VCaP (cell line): ENCODE data around the gene ABCC1.

ENCODE experiments used
- H3K27ac ChIP-seq: fragments of 450-650 bp; 2 replicates; pipeline ENCODE4 v1.5.1; 2017
- TF ChIP-seq, protein P1 (sequence below): fragments of 450-650 bp; conservative IDR thresholded peaks from 2 replicates; pipeline ENCODE4 v1.5.1; 2017; ENCODE audit warnings: mild to moderate bottlenecking, moderate library complexity

ABCC1 gene

DNA sequence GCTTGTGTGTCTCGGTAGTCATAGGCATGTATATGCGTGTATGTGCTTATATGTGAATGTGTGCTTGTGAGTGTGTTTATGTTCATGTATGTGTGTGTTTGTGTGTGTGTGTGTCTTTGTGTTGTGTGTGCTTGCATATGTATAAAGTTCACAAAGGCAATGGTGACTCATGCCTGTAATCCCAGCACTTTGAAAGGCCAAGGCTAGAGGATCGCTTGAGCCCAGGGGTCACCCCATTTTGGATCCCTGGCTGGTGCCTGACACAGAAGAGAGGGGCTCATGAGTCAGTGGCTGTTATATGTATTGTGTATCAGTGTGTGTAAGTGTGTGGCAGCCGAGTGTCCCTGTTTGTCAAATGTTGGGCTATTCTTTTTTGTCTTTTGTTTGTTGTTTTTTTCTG, 69.3 kb downstream of the ABCC1 start:
- no peak overlapping the region for H3K27ac ChIP-seq
- TF ChIP-seq, protein P1, sequence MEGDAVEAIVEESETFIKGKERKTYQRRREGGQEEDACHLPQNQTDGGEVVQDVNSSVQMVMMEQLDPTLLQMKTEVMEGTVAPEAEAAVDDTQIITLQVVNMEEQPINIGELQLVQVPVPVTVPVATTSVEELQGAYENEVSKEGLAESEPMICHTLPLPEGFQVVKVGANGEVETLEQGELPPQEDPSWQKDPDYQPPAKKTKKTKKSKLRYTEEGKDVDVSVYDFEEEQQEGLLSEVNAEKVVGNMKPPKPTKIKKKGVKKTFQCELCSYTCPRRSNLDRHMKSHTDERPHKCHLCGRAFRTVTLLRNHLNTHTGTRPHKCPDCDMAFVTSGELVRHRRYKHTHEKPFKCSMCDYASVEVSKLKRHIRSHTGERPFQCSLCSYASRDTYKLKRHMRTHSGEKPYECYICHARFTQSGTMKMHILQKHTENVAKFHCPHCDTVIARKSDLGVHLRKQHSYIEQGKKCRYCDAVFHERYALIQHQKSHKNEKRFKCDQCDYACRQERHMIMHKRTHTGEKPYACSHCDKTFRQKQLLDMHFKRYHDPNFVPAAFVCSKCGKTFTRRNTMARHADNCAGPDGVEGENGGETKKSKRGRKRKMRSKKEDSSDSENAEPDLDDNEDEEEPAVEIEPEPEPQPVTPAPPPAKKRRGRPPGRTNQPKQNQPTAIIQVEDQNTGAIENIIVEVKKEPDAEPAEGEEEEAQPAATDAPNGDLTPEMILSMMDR, result no peak

DNA sequence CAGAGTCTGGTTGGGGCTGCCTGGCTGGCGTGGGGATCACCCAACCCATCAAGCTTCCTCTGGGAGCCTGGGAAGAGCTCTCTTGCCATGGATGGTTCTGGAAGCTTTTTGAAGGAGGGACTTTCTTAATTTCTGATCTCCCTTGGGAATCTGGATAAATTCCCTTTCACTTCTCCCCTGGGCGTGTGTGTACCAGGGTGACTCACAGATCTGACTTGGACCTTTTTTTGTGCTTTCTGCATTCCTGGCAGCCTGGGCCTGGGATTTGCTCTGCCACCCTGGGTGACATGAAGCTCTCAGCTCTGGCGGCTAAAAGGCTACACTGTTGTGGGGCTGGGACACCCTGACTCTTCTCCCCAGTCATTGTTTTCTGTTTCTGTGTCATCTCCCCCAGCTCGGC, 70.1 kb downstream of the ABCC1 start:
- TF ChIP-seq, protein P1, result no peak
- H3K27ac ChIP-seq, result no peak overlapping the region

DNA sequence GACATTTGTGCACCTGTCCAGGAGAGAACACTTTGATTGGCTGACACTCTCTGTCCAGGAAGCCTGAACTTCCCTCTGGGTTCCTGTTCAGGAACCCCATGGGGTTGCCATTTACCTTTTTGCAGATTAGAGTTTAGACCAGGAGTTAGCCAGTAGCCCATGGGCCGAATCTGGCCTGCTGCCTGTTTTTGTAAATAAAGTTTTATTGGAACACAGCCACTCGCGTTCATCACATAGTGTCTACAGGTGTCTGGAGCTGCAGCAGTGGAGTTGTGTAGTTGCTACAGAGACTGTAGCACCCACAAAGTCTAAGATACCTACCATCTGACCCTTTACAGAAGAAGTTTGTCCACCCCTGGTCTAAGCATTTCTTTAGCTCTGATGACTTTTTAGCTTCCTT, 70.9 kb downstream of the ABCC1 start:
- TF ChIP-seq, protein P1, result no peak
- no peak overlapping the region for H3K27ac ChIP-seq

DNA sequence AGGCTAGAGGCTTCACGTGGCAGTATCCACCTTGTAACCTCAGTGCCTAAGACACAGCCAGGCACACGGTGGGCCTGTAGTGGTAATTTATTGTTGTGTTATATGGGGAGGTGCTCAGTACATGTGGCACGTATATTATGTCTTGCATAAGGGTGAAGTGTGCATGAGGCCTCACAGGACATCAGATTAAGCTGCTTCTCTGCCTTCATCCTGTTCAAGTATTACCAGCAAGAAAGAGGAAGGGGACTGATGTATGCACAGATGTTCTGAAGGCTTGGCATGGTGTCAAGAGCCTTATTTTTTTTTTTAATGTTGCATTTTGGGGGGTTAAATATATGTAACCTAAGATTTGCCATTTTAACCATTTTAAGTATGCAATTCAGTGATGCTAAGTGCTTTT, 71.6 kb downstream of the ABCC1 start:
- TF ChIP-seq, protein P1, result no peak
- no peak overlapping the region for H3K27ac ChIP-seq

DNA sequence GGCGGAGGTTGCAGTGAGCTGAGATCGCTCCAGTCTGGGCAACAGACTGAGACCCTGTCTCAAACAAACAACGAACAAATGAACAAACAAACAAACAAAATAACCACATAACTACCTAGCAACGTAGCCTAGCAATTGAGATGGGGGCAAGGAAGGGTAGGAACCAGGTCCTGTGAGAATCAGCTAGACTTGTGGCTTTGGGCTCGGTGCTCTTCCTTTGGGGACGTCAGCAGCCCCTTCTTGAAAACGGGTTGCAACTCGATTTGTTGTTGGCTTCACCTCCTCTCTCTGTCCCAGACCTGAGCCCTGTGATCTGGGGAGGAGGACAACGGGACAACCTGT, 72.2 kb downstream of the ABCC1 start:
- H3K27ac ChIP-seq, result no peak overlapping the region
- TF ChIP-seq, protein P1, result no peak

GRCh38 chr16:16021988-16022682, 72.7 kb downstream of the ABCC1 start:
- TF ChIP-seq, protein P1, result no peak
- H3K27ac ChIP-seq, result no peak overlapping the region

DNA sequence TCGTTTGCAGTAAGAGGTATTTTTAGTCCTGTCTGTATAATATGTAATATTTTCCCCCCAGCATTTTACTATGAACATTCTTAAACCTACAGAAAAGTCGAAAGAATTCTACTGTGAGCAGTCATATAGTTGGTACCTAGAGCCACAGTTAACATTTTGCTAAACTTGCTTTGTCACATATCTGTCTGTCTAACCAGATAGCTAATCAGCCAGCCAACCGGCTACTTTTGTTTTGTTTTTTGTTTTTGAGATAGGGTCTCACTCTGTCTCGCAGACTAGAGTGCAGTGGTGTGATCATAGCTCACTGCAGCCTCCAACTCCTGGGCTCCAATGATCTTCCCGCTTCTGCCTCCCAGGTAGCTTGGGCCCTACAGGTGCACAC, 73.3 kb downstream of the ABCC1 start:
- no peak overlapping the region for H3K27ac ChIP-seq
- TF ChIP-seq, protein P1, result no peak
